HG03039 (cell line): ENCODE data around the gene CDH6.
"Not testable (repeated sequence)": the region's sequence is repeated elsewhere in the genome, so short reads cannot be mapped to it uniquely, and the experiment has no call there.

Source experiments
- ATAC-seq: cut with Tn5 transposase; IDR thresholded peaks from one replicate; pipeline ENCODE4 v1.9.1; 2021; ENCODE audit warnings: mild to moderate bottlenecking, moderate library complexity; ENCODE audit not compliant: unreplicated experiment

Gene CDH6

GRCh38 chr5:31322946-31323345 lies 129.5 kb downstream of the CDH6 start:
- no peak for ATAC-seq

DNA sequence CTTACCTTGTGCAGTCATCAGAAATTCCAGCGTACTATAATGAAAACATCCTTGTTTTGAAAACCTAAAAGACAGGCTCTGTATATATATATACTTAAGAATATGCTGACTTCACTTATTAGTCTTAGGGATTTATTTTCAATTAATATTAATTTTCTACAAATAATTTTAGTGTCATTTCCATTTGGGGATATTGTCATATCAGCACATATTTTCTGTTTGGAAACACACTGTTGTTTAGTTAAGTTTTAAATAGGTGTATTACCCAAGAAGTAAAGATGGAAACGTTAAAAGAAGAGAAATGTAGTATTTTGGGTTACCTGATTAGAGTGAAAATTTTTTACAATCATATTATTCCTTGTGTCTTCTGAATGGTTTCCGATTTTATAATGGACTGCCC lies 131.4 kb downstream of the CDH6 start:
- ATAC-seq = no peak

DNA sequence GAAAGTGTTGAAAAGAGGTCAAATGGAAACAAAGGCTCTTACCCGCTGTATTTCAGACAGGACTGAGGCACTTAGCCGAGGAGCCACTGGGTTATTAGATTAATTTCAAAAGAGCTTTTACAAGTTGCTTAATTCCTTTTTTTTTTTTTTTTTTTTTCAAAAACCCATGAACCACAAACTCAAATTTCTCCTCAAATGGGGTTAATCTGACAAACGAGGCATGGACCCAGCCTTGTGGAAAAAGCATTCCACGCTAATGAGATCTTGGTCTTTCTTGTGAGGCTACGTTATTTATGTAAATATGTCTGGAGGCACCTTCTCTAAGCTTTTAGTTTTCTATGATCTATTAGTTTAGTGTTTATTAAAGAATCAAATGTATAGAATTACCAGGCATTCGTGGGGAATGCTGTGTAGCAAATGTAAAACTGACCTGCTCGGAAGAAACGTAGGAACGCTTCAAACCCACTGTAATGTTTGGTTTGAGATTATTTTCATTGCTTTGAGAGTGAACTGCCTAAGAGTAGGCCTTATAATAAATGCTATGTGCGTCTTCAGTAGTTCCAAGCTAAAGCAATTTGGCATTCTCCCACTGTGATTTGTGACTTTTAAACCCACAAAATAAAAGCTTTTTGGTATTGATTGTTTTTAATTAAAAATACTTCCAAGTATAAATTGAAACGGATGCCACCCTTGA lies 134.7 kb downstream of the CDH6 start:
- no peak for ATAC-seq

- ATAC-seq = no peak
These were observed 136.2 kb downstream of the CDH6 start for GRCh38 chr5:31329715-31330114.

GRCh38 chr5:31332160-31332559 lies 138.7 kb downstream of the CDH6 start:
- no peak for ATAC-seq

DNA sequence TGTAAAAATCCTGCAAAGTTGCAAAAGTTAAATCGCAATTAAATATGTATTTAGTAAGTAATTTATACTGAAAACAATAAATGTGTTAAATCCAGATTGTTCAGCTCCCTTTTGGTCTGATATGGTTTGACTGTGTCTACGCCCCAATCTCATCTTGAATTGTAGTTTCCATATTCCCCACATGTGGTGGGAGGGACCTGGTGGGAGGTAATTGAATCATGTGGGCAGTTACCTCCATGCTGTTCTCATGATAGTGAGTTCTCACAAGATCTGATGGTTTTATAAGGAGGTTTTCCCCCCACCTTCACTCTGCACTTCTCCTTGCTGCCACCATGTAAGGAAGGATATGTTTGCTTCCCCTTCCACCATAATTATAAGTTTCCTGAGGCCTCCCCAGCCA lies 140.0 kb downstream of the CDH6 start:
- no peak for ATAC-seq

DNA sequence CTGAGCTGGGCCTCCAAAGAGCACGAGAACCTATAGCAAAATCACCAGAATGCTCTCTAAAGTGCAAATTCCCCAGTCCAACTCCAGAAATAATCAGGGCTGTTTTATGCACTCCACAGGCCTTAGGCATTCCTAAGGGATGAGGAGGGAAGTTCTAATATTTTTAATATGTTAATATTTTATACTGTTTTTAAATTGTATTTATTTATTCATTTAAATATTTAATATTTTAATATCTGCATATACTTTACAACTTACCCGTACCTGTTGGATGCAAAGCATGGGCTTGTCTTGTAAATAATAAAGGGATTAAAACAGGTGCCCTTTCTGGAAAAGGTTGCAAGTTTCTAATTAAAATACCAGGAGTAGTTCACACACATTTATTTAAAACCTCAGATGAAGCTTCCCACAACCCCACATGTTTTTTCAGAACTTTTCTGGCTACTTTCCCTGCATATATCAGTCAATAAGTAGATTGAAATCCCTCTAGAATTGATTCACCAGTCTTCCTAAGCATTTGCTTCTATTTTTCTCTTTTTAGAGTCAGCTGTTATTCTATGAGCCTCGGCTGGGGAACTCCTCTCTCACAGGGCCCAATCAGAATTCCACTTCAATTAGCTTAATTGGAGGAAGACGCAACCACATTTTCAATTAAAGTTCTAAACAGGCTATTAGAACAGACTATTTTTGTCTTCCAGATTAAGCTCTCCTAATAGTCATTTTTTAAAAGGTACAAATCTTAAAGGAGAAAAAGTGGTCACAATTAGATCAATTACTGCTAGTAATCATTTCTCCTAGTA lies 140.8 kb downstream of the CDH6 start:
- ATAC-seq = no peak

- ATAC-seq = no peak
These were observed 142.0 kb downstream of the CDH6 start for GRCh38 chr5:31335456-31335855.

DNA sequence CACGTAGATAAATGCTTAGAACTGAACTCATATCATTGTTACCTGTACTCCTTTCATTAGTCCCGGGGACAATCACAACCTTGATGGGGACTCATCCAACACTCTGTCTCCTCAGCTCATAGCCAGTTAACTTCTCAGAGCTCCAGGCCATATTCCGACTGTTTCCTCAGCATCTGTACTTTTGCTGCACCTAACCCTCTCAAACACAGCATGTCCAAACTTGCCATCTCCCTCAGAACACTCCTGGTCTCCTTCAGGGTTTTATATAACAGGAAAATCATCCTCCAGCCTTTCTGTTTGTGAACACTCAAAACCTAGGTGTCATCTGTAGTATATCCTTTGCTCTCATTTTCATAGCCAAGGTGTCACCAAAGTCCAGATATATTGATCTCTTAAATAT lies 150.5 kb downstream of the CDH6 start:
- no peak for ATAC-seq

DNA sequence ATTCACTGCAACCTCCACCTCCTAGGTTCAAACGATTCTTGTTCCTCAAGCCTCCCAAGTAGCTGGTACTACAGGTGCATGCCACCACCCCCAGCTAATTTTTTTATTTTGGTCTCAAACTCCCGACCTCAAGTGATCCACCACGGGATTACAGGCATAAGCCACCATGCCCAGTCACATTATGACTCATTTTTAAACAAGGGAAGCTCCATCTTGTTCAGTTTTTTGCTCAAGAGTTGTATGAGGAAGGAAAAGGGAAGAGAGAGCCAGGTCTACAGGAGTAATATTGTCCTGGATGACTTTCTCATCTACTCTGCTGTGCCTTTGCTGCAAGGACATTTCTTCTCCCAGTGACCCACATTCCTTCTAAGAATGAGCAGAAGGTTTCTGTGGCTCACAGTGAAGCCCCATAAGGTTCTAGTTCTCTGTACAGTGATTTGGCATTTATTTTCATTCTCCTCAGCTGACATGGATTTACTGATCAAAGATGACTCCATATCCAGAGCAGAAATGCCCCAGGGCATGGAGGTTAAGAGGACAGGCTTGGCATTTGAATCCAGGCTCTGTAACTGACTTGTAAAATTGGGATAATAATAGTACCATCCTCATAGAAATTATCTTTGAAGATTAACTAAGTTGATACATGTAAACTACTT lies 153.5 kb downstream of the CDH6 start:
- ATAC-seq = no peak

DNA sequence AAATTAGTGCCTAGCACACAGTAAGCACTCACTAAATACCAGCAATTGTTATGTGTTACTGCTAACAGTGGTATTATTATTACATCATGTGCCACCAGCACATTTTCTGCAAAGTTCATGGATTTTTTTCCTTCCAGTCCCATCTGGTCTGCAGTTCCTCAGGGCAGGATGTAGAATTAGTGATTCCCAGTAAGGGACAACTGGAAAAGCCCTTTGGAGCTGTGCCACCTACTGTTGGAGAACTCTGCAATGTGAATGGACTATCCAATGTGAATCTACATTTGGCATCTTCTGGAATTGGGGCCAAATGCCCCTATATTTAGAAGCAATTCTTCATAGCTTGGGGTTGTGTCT lies 154.0 kb downstream of the CDH6 start:
- no peak for ATAC-seq

- no peak for ATAC-seq
These were observed 156.9 kb downstream of the CDH6 start for GRCh38 chr5:31350395-31350794.

DNA sequence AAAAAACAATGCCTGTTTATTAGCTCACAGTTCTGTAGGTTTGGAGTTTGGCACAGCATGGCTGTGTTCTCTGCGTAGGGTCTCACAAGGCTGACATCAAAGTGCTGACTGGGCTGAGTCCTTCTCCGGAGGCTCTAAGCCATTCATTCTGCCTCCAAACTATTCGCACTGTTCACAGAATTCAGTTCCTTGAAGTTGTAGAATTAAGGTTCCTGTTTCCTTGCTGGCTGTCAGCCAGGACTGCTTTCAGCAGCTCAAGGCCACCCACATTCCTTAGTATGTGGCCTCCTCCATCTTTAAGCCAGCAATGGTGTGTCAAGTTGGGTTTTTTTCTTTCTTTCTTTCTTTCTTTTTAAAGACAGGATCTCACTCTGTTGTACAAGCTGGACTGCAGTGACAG lies 161.9 kb downstream of the CDH6 start:
- no peak for ATAC-seq

- ATAC-seq = no peak
These were observed 163.6 kb downstream of the CDH6 start for GRCh38 chr5:31357038-31357437.

- no peak for ATAC-seq
These were observed 166.4 kb downstream of the CDH6 start for GRCh38 chr5:31359839-31360238.

- ATAC-seq = no peak
These were observed 167.7 kb downstream of the CDH6 start for GRCh38 chr5:31361234-31361633.

DNA sequence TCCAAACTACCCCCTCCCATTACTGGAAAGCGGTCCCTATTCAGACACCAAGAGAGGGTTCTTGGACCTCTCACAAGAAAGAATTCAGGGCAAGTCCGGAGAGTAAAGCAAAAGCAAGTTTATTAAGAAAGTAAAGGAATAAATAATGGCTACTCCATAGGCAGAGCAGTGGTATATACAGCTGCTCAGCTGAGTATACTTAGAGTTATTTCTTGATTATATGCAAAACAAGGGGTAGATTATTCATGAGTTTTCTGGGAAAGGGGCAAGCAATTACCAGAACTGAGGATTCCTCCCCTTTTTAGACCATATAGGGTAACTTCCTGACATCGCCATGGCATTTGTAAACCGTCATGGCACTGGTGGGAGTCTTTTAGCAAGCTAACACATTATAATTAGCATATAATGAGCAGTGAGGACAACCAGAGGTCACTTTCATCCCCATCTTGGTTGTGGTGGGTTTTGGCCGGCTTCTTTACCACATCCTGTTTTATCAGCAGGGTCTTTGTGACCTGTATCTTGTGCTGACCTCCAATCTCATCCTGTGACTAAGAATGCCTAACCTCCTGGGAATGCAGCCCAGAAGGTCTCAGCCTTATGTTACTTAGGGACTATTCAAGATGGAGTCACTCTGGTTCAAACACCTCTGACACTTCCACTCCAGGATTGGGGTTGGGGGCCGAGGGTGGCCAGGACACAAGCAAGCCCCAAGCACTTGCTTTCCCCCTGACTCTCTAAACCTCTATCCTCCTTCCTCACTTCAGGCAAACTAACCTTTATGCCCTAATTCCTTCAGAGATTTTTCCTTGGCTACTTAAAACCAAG lies 168.4 kb downstream of the CDH6 start:
- not testable (repeated sequence) for ATAC-seq

DNA sequence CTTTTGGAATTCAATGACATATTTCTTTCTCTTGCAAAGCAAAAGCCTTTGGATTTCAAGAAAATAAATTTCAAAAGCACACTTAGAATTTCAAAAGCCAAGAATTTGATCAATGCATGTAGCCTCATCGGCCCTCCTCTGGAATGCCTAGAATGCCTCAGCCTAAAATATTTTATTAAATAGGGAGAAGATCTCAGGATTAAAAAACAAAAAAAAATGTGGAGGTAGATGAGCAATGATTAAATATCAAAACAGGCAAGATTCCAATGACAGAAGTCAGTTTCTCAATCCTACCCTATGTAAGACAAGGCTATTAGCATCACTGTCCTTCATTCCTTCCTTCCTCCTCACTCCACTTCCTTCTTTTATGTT lies 169.0 kb downstream of the CDH6 start:
- ATAC-seq = no peak

GRCh38 chr5:31362931-31363568 lies 169.6 kb downstream of the CDH6 start:
- ATAC-seq = no peak

GRCh38 chr5:31364881-31365636 lies 171.6 kb downstream of the CDH6 start:
- ATAC-seq = no peak
